Left ventricle myocardium inferior (tissue), 1 donor: ENCODE results near the gene OVCA2. TPM values are rescaled to one million over a fixed set of nuclear protein-coding genes. Genes with fewer than 3 reads are reported as not detected.

Experiments used
- DNase-seq: peaks from one replicate; pipeline ENCODE4 v3.0.0-alpha.2; 2020
- H3K27ac ChIP-seq: fragments of 200-600 bp; replicated peaks from 2 replicates; pipeline ENCODE4 v1.8.0; 2021
- H3K27me3 ChIP-seq: fragments of 200-600 bp; 2 replicates; pipeline ENCODE4 v1.8.0; 2021; ENCODE audit warnings: low read depth
- H3K36me3 ChIP-seq: fragments of 200-600 bp; 2 replicates; pipeline ENCODE4 v1.8.0; 2021
- H3K4me1 ChIP-seq: fragments of 200-600 bp; 2 replicates; pipeline ENCODE4 v1.8.0; 2021
- H3K4me3 ChIP-seq: fragments of 200-600 bp; 2 replicates; pipeline ENCODE4 v1.8.0; 2021; ENCODE audit warnings: mild to moderate bottlenecking, moderate library complexity
- H3K9me3 ChIP-seq: fragments of 200-600 bp; replicated peaks from 2 replicates; pipeline ENCODE4 v1.8.0; 2021
- CTCF ChIP-seq: fragments of 200-600 bp; IDR thresholded peaks from 2 replicates; pipeline ENCODE4 v1.8.0; 2021; ENCODE audit warnings: antibody characterized with exemption, mild to moderate bottlenecking, borderline replicate concordance
- intact Hi-C: fragments of 100-400 bp; cut with micrococcal nuclease; formaldehyde crosslinking; loops from one replicate; pipeline ENCODE4 v1.11.0; 2022
- total RNA-seq: library from RNA; stranded (reverse); fragmentation: NEBNext Ultra II Directional; extraction: Animal tissue kit (Norgen Biotek cat#: 25700); gene quantifications from one replicate; pipeline ENCODE4 v1.2.1, GENCODE V29; 2021
- donor health status: DM: no; HTN: yes; CAD: no; lungs with severe emphysema.

Gene OVCA2
- total RNA-seq, 1 donor from 2014 or later = 16.6 TPM

GRCh38 chr17:2044263-2044894 is 2.6 kb downstream of the OVCA2 start:
- no peaks in the 10 kb centered on the region for H3K27me3 ChIP-seq
- intact Hi-C loops = no loop called here
- no peaks in the 10 kb centered on the region for H3K9me3 ChIP-seq
- H3K27ac ChIP-seq = no peak overlapping the region
- no peak for TF ChIP-seq CTCF
- peaks cover 53% of the 10 kb centered on the region for H3K4me1 ChIP-seq
- H3K36me3 ChIP-seq = peaks cover 28% of the 10 kb centered on the region
- DNase-seq = no peak
- no peak overlapping the region for H3K4me3 ChIP-seq

- intact Hi-C loops = no loop called here
- H3K27ac ChIP-seq = no peak overlapping the region
- no peak for DNase-seq
These were observed 5.8 kb downstream of the OVCA2 start for GRCh38 chr17:2047590-2047989.

GRCh38 chr17:2048805-2049204 is 7.0 kb downstream of the OVCA2 start:
- no peak for DNase-seq
- intact Hi-C loops = no loop called here
- Histone ChIP-seq H3K9me3 (no peaks in the 10 kb centered on the region), H3K36me3 (peaks cover 6% of the 10 kb centered on the region), H3K27ac (no peak overlapping the region), H3K4me1 (peaks cover 48% of the 10 kb centered on the region), H3K27me3 (peaks cover 30% of the 10 kb centered on the region), H3K4me3 (peak overlapping the region; percentile 87)
- no peak for TF ChIP-seq CTCF

More at GRCh38 chr17:2047590-2047989, 5.8 kb downstream of the OVCA2 start:
- peaks cover 21% of the 10 kb centered on the region for H3K27me3 ChIP-seq
- no peak overlapping the region for H3K4me3 ChIP-seq
- no peak for TF ChIP-seq CTCF
- peaks cover 54% of the 10 kb centered on the region for H3K4me1 ChIP-seq
- H3K9me3 ChIP-seq = no peaks in the 10 kb centered on the region
- H3K36me3 ChIP-seq = peaks cover 19% of the 10 kb centered on the region

GRCh38 chr17:2049333-2050299 is 7.8 kb downstream of the OVCA2 start:
- intact Hi-C loops = no loop called here

More at GRCh38 chr17:2049333-2050299, 7.8 kb downstream of the OVCA2 start:
- no peak for TF ChIP-seq CTCF
- Histone ChIP-seq H3K27me3 (peaks cover 38% of the 10 kb centered on the region), H3K9me3 (no peaks in the 10 kb centered on the region), H3K36me3 (no peaks in the 10 kb centered on the region), H3K4me3 (peak overlapping the region; percentile 87), H3K4me1 (peaks cover 48% of the 10 kb centered on the region), H3K27ac (peak overlapping the region; percentile 56)
- DNase-seq = peak; percentile 90
